ENCODE data around the gene EYS. TPM values are rescaled to one million over a fixed set of nuclear protein-coding genes. Genes with fewer than 3 reads are reported as not detected.

The EYS gene
- total and polyA plus RNA-seq, 4 donors, result 0.08 to 0.63 (median 0.36) TPM

- TF ChIP-seq HNF4G (IDR thresholded peaks at IDR 0.05), result no peak
- TF ChIP-seq YY1 (IDR thresholded peaks at IDR 0.05), result no peak
- TF ChIP-seq CTCF (IDR thresholded peaks at IDR 0.05; ENCODE audit: low read depth, low read length, missing input control), result no peak
- no peak for TF ChIP-seq RAD21 (IDR thresholded peaks at IDR 0.05)
- TF ChIP-seq TAF1 (conservative IDR thresholded peaks at IDR 0.05), result no peak
- no peak for TF ChIP-seq FOXA2 (IDR thresholded peaks at IDR 0.05)
- no peak for TF ChIP-seq JUND (IDR thresholded peaks at IDR 0.05)
- no peak for TF ChIP-seq RXRA (IDR thresholded peaks at IDR 0.05)
- TF ChIP-seq ATF3 (IDR thresholded peaks at IDR 0.05), result no peak
- TF ChIP-seq EGR1 (IDR thresholded peaks at IDR 0.05; ENCODE audit: low read depth in 2 of 2), result no peak
- no peak for TF ChIP-seq HNF4A (conservative IDR thresholded peaks at IDR 0.05)
- TF ChIP-seq REST (IDR thresholded peaks at IDR 0.05), result no peak
- TF ChIP-seq FOXA1 (IDR thresholded peaks at IDR 0.05), result no peak
- TF ChIP-seq GABPA (IDR thresholded peaks at IDR 0.05 in 1 of 2, conservative IDR thresholded peaks at IDR 0.05 in 1 of 2), result no peak
- no peak for TF ChIP-seq ZBTB33 (IDR thresholded peaks at IDR 0.05)
- no peak for TF ChIP-seq MAX (IDR thresholded peaks at IDR 0.05)
- no peak overlapping the region for H3K27ac ChIP-seq (ENCODE audit: low read depth in 1 of 2, low read length in 2 of 2)
- no peak overlapping the region for H3K9ac ChIP-seq (ENCODE audit: low read depth in 1 of 2, low read length in 2 of 2)
- no peak for DNase-seq (ENCODE audit: low spot score)
- 87% methylated on average over 6 of the region's 6 CpGs for WGBS
- H3K4me1 ChIP-seq (ENCODE audit: control insufficient read depth in 4 of 4, insufficient read depth in 4 of 4, low read length in 3 of 4), result no peaks in the 10 kb centered on the region
- no peak overlapping the region for H3K4me3 ChIP-seq (ENCODE audit: low read depth in 1 of 3, low read length in 3 of 3)
- H3K27me3 ChIP-seq (ENCODE audit: control insufficient read depth in 4 of 4, insufficient read depth in 4 of 4, low read length in 3 of 4), result peaks cover 0 to 2% (median 0%) of the 10 kb centered on the region in 4 donors
- no peaks in the 10 kb centered on the region for H3K9me3 ChIP-seq (ENCODE audit: control insufficient read depth in 4 of 4, low read length in 3 of 4)
- no peaks in the 10 kb centered on the region for H3K36me3 ChIP-seq (ENCODE audit: control insufficient read depth in 4 of 4, insufficient read depth in 3 of 4, low read depth in 1 of 4, low read length in 3 of 4)
Measured at GRCh38 chr6:65558071-65558470, 149.0 kb downstream of the EYS start.

GRCh38 chr6:65557224-65557623, 149.8 kb downstream of the EYS start:
- H3K4me1 ChIP-seq (ENCODE audit: control insufficient read depth in 4 of 4, insufficient read depth in 4 of 4, low read length in 3 of 4), result no peaks in the 10 kb centered on the region
- H3K27me3 ChIP-seq (ENCODE audit: control insufficient read depth in 4 of 4, insufficient read depth in 4 of 4, low read length in 3 of 4), result peaks cover 0 to 2% (median 0%) of the 10 kb centered on the region in 4 donors
- 78% methylated on average over 6 of the region's 6 CpGs for WGBS
- no peaks in the 10 kb centered on the region for H3K36me3 ChIP-seq (ENCODE audit: control insufficient read depth in 4 of 4, insufficient read depth in 3 of 4, low read depth in 1 of 4, low read length in 3 of 4)
- DNase-seq (ENCODE audit: low spot score), result no peak
- TF ChIP-seq TAF1 (conservative IDR thresholded peaks at IDR 0.05) (no peak), ATF3 (IDR thresholded peaks at IDR 0.05) (no peak), FOXA1 (IDR thresholded peaks at IDR 0.05) (no peak), REST (IDR thresholded peaks at IDR 0.05) (no peak), EGR1 (IDR thresholded peaks at IDR 0.05; ENCODE audit: low read depth in 2 of 2) (no peak), CTCF (IDR thresholded peaks at IDR 0.05; ENCODE audit: low read depth, low read length, missing input control) (no peak), JUND (IDR thresholded peaks at IDR 0.05) (no peak)
- H3K9me3 ChIP-seq (ENCODE audit: control insufficient read depth in 4 of 4, low read length in 3 of 4), result no peaks in the 10 kb centered on the region
- no peak overlapping the region for H3K27ac ChIP-seq (ENCODE audit: low read depth in 1 of 2, low read length in 2 of 2)
- H3K9ac ChIP-seq (ENCODE audit: low read depth in 1 of 2, low read length in 2 of 2), result no peak overlapping the region
- no peak overlapping the region for H3K4me3 ChIP-seq (ENCODE audit: low read depth in 1 of 3, low read length in 3 of 3)
